KBM-7 (cell line): ENCODE data around the gene RAD50.
A peak's percentile ranks its signal among the peaks of the same experiment; 100 is the strongest.

Source experiments
- DNase-seq: peaks from one replicate; pipeline ENCODE4 v3.0.0-alpha.2; 2015
- in situ Hi-C: fragments of 300-500 bp; cut with MboI; formaldehyde crosslinking; loops from 2 replicates; pipeline ENCODE4 v1.14.3; 2020; ENCODE audit warnings: low sequenced_read_pairs, low pct_unique_long_range_greater_than_20kb, mixed read lengths

The RAD50 gene

GRCh38 chr5:132668706-132669454 is 112.1 kb downstream of the RAD50 start:
- DNase-seq = no peak
- in situ Hi-C loops = no loop called here

- in situ Hi-C loops = no loop called here
- no peak for DNase-seq
Measured at GRCh38 chr5:132669455-132669820, 112.7 kb downstream of the RAD50 start.

DNA sequence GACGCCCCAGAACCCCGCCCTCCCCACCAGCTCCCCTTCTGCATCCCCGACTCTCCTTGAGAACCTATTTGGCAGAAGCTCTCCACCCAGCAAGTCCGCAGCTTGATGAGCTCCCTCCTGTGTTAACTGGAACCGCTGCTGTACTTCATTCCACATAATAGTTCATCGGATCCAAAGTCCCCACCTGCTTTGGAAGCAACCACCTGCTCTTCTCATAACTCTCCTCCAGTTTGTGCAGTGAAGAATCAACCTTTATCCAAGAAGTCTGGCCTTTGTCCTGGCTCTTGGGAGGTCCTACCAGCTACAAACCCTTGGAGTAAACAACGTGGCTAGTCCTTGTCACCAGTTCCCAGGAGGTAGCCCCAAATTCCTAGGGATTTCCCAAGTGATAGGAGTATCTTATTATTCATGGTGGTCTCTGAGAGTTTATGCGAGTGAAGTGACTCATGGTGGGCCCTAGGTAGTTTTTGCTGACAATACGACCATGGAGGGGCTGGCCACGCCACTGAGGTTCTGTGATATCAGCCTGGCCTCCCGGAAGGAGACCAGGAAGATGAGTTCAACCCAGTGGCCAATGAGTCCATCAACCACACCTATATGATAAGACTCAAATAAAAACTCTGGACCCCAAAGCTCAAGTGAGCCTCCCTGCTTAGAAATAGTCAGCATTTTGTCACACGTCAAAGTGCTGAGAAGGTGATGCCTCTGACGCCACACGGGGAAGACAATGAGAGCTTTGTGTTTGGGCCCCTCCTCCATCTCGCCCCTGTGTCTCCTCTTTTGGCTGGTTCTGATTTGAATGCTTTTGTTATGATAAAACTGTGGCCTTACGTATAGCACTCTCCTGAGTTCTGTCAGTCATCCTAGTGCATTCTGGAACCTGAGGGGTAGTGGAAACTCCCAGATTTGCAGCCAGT is 113.4 kb downstream of the RAD50 start:
- in situ Hi-C loops = no loop called here
- DNase-seq = no peak

DNA sequence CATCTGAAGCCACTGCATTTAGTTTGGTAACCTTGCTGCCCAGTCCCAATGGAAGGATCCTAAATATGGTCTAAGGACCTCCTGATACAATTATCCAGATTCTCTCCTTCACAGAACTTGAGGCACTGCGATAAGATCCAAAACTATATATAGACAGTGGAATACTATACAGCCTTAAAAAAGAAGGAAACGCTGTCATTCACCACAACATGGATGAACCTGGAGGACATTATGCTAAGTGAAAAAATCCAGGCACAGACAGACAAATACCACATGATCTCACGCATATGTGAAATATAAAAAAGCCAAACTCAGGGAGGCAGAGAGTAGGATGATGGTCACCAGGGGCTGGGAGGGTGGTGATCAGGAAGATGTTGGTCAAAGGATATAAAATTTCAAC is 114.2 kb downstream of the RAD50 start:
- in situ Hi-C loops = no loop called here
- no peak for DNase-seq

GRCh38 chr5:132673488-132673887 is 116.7 kb downstream of the RAD50 start:
- in situ Hi-C loops = no loop called here
- DNase-seq = no peak

GRCh38 chr5:132673939-132674630 is 117.3 kb downstream of the RAD50 start, which contains the start of gene IL4:
IL4 (plus strand) TSS chr5:132673989; CDS start chr5:132674051, 62 bp downstream.
- in situ Hi-C loops = no loop called here

DNA sequence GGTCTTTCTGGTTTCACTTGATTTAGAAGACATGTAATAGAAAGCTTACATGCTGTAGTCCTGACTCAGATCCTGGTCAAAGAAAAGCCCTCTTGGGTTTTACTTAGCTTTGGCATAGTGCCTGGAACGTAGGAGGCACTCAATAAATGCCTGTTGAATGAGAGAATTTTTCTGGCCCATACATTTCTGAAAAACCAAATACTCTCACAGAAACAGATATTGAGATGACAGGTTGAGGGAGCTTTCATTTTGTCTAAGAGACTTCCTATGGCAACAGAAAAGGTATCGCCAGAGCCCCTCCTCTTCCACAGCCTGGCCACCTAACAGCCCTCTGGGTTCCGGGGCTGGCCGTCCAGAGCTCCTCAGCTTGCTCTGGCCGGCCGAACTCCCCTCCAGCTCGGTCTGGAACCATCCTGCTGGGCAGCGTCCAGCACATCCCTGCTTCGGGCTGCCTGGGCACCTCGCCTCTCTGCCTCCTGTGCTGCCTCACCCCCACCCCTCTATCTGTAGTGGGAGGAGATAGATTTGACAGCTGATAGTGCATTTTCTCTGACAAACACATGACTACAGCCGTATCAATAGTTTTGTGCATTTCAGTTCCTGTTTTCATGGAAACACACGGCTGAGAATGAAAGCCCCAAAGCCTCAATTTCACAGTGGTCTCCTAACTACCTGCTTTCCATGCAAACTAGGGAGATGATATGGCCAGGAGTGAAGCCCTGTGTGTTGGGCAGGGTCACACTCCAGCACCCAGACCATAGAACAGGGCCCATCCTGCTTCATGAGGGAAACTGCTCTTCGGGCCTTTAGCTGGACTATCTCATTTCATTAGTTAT is 118.1 kb downstream of the RAD50 start:
- peak; percentile 14 for DNase-seq
- in situ Hi-C loops = no loop called here

More at GRCh38 chr5:132673939-132674630, 117.3 kb downstream of the RAD50 start, which contains the start of gene IL4:
- no peak for DNase-seq

DNA sequence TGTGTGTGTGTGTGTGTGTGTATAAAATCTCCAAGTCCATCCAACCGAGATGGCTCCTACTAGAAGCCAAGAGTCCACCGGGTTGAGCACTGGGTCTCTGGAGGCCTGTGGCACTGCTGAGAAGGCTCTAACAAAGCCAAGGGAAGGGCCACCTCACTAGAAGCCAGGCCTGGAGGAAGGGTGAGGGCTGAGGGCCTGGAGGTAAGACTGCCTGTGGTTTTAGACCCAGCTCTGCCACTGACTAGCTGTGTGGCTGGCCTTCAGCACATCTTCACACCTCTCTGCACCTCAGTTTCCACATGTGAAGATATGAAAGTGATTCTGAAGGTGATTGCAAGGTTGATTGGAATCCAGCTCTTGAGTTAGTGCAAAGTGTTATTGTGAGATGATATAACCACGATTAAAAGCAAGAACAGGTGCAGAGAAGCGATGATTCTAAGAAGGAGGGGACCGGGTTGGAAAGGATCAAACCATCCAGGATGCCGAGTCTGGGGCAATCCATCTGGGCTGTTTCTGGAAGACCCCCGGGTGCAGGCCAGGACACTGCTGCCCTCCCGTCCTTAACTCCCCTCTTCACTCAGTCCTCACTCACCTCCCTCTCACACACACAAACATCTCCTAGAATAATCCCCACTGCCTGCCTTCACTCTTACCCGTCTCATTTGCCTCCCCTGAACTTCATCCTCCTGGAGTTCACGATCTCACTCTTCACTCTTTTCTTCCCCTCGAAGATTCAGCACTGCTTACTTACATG is 119.3 kb downstream of the RAD50 start:
- no peak for DNase-seq
- in situ Hi-C loops = no loop called here

DNA sequence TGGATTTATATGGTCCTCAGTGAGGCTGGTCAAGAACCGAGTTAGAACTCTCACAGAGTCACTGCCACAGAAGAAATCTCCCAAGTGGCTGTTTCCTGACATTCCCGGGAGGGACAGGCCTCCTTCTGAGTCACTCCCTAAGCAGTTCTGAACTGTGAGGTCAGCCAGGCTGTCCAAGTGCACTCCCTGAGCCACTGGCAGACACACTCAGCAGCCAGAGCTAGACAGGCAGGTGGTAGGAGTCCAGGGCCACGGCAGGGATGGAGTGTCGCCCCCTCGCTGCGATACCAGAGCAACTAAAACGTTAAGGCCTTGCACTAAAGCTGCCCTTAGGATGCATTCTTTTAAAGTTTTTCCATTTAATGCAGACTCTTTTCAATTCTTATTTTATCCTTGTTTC is 120.4 kb downstream of the RAD50 start:
- no peak for DNase-seq
- in situ Hi-C loops = no loop called here

DNA sequence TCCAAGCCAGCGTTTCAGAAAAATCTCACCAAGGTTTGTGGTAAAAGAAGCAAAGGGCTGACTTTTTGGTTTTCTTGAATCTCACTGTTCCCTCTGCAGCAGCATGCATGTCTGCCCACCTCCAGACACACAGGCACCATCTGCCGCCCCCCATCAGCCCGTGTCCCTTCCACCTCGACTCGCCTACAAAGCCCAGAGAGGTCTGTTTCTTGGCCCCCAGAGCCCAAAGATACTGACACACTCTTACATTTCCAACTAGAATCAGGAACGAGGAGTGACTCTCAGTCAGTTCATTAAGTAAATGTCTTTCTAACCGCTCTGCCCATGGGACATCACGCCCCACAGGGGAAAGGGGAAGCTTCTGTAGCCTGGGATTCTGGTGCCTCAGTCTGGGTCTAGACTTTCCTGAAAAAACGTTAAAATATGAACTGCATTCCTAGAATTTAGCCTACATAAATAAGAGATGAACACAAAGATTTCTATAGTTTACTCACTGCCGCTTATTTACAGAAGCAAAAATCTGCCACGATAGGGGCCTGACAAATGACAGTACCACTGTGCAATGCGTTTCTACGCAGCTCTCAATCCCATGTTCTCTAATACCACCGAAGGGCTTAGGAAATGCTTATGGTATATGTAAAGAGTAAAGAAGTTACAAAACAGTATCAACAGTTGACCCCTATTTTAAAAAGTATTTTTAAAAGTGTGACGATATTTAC is 121.1 kb downstream of the RAD50 start:
- in situ Hi-C loops = no loop called here
- no peak for DNase-seq

DNA sequence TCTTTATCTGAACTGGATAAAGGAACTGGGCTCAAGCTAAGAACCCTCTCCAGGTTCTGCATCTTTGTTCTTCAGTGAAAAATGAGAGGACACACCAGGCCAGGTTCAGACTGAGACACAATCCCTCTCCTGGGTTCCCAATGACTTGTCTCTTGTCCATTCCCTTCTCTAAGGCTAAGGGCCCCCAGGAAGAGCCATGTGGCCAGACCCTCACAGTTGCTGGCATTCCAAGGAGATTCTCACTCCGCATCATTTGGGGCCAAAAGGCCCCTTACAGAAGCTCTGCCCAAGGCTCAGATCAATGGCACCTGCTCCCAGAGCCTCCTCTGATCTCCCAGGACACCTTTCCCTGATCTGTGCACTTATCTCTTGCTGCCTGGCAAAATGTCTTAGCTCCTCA is 122.0 kb downstream of the RAD50 start:
- no peak for DNase-seq
- in situ Hi-C loops = no loop called here

GRCh38 chr5:132679166-132679565 is 122.4 kb downstream of the RAD50 start:
- in situ Hi-C loops = no loop called here
- DNase-seq = no peak

DNA sequence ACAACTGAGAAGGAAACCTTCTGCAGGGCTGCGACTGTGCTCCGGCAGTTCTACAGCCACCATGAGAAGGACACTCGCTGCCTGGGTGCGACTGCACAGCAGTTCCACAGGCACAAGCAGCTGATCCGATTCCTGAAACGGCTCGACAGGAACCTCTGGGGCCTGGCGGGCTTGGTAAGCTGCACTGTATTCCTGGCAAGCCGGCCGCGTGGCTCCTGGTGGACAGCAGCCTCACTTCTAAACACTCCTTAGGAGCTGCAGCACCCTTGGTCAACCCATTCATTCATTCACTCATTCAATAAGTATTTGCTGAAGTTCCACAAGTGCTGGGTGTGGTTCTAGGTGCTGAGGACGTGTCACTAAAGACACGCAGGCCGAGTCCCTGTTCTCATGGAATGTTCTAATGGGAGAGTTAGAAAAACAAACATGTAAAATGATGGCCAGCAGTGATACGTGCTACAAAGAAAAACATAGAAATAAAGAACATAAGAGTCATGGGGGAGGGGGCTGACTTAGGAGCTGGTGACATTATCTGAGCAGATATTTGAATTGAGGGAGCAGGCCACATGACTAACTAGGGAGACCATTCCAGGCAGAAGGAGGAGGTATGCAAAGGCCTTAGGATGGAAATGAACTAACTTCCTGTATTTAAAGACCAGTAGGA is 123.1 kb downstream of the RAD50 start:
- DNase-seq = no peak
- in situ Hi-C loops = no loop called here

- in situ Hi-C loops = no loop called here
- DNase-seq = no peak
Measured at GRCh38 chr5:132680780-132681475, 124.2 kb downstream of the RAD50 start.

- in situ Hi-C loops = no loop called here
- DNase-seq = no peak
Measured at GRCh38 chr5:132681476-132681831, 124.7 kb downstream of the RAD50 start.

DNA sequence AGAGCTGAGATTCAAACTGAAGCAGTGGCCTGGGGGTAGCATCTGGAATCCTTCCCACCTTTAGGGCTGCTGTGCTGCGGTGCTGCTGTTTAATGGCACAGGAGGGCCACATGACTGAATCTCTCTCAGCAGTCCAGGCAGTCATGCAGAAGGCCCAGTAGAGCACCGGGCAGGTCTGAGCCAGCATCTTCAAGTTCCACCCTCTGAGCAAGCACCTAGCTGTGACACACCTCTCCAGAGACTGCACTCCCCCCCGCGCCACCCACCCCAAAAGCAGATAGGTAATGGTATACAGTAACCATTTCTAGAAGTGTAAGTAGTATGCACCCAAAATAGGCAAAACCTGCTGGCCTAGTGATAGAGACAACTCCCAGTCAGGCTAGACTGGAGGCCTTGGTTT is 125.2 kb downstream of the RAD50 start:
- in situ Hi-C loops = no loop called here
- no peak for DNase-seq

DNA sequence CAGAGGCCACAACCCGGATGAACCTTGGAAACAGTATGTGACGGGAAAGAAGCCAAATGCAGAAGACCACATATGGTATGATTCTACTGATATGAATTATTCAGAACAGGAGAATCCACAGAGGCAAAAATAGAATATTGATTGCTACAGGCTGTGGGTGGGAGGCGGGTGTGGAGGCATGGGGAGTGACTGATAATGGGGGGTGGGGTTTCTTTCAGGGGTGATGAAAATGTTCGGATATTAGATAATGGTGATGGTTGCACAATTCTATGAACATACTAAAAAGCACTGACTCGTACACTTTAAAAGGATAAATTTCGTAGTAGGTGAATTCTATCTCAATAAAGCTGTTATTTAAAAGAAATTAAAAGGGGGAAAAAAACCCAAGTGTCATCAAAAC is 127.7 kb downstream of the RAD50 start:
- in situ Hi-C loops = no loop called here
- no peak for DNase-seq
